Ammon's horn (tissue), 1 donor: Measurements from ENCODE around the gene MT1M.

Experiments used
- DNase-seq: peaks from one replicate; pipeline ENCODE4 v3.0.0-alpha.2; 2016; ENCODE audit warnings: low spot score

Gene MT1M

DNA sequence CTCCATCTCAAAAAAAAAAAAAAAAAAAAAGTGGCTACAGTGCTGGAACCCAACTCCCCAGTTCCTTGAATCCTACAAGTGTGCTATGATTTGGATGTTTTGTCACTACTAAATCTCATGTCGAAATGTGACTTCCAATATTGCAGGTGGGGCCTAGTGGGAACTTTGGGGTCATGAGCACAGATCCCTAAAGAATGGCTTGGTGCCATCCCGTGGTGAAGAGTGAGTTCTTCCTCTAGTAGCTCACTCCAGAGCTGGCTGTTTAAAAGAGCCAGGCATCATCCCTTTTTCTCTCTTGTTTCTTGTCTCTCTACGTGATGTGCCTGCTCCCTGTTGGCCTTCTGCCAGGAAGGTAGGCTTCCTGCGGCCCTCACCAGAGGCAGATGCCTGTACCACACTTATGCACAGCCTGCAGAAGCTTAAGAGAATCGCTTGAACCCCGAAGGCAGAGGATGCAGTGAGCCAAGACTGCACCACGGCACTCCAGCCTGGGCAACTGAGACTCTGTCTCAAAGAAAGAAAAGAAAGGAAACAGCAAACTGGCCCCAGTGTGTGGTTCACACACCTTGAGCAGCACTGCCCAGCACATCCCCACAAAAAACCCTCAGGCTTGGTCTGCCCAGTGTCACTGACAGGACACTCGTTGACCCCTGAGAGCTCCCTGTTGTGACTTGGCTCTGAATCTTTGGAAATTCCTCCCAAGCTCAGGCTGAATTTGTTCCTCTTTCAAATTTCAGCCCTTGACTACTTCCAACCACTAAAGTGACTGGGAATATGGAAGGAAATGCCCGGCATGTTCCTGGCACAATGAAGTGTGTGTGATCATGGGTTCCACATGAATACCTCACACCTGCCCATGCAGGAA, 3.7 kb upstream of the MT1M start:
- no peak for DNase-seq

DNA sequence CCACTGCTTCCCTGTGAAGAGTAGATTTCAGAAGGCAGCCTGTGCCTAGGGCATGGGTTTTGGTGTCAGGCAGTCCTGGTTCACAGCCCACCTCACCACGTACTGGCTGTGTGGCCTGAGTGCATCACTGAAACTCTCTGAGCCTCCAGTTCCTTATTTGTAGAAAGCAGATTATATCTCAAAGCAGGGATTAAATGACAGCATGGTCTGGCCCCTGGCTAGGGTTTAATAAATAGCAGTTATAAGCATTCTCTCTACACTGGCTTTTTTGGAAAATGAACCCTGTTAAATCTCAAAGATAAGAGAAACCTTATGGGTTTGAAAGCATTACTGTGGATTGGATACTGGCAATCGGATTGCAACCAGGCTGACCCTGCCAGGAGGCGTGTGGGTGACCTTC, 2.9 kb upstream of the MT1M start:
- DNase-seq = no peak

DNA sequence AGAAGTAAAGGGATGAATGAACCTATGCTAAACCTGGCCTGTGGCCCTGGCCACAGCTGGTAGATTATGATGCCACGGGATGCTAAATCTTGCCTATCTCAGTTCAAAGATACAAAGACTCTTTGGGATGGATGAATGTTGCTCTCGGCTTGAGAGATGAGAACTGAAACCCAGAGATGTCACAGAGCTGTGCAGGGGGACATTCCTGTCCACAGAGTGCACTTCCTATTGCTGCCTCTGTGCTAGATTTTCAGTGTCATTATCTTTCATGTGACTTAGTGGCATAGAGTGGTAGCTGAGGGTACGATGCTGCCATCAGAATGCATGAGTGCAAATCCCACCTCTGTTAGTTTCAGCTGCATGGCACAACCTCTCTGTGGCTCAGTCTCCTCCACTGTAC, 2.3 kb upstream of the MT1M start:
- DNase-seq = no peak

GRCh38 chr16:56631197-56631596, 1.3 kb upstream of the MT1M start:
- DNase-seq = no peak

GRCh38 chr16:56631832-56632155, 665 bp upstream of the MT1M start:
- DNase-seq = no peak

DNA sequence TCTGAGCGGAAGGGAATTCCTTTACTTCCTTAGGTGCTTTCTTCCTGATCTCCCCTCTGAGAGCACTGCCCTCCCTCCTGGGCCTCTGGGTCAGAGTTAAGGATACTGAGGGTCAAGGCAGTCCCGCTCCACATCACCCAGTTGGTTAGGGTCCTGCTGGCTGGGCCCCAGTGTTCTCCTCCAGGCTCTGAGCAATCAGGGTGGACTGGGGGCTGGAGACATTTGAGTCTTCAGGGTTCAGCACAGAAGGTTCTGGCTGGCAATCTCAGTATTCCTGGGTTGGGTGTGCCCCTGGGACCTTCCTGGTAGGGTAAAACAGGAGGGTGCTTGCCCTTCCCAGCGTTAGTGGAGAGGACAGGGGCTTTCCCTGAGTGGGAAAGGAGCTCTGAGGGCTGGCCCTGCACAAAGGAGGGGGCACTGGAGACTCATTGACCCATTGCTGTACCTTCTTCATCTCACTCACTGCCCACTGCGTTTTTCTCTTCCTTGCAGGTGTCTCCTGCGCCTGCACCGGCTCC, 448 bp downstream of the MT1M start:
- DNase-seq = no peak

GRCh38 chr16:56633535-56633934, 1.1 kb downstream of the MT1M start:
- DNase-seq = no peak

DNA sequence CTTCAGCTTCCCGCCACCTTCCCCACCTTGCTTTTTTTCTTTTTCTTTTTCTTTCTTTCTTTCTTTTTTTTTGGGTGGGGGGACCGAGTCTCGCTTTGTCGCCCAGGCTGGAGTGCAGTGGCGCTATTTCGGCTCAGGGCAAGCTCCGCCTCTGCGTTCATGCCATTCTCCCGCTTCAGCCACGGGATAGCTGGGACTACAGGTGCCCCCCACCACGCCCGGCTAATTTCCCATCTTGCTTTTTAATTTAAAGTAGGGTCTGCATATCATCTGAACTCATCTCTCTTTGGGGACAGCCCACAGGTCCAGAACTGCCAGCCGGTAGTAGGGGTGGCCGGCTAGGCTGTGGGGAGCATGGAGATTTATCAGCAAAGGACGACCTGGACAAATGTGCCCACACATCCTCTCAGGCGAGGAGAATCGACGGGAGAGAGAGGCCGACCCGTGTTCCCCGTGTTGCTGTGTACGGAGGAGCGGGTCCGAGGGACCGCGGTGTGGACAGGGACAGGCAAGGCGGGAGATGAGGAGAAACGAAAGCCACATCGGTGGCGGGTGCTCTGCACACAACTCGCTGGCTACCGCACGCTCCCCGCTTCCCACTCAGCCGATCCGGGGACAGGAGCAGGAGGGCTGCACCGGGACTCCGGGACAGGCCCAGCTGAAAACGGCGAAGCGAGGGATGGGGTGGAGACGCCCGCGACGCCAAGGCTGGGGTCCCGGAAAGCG, 2.4 kb downstream of the MT1M start:
- no peak for DNase-seq

GRCh38 chr16:56635441-56635967, 3.0 kb downstream of the MT1M start:
- no peak for DNase-seq

- DNase-seq = no peak
These were observed 4.4 kb downstream of the MT1M start for GRCh38 chr16:56636616-56637413.

DNA sequence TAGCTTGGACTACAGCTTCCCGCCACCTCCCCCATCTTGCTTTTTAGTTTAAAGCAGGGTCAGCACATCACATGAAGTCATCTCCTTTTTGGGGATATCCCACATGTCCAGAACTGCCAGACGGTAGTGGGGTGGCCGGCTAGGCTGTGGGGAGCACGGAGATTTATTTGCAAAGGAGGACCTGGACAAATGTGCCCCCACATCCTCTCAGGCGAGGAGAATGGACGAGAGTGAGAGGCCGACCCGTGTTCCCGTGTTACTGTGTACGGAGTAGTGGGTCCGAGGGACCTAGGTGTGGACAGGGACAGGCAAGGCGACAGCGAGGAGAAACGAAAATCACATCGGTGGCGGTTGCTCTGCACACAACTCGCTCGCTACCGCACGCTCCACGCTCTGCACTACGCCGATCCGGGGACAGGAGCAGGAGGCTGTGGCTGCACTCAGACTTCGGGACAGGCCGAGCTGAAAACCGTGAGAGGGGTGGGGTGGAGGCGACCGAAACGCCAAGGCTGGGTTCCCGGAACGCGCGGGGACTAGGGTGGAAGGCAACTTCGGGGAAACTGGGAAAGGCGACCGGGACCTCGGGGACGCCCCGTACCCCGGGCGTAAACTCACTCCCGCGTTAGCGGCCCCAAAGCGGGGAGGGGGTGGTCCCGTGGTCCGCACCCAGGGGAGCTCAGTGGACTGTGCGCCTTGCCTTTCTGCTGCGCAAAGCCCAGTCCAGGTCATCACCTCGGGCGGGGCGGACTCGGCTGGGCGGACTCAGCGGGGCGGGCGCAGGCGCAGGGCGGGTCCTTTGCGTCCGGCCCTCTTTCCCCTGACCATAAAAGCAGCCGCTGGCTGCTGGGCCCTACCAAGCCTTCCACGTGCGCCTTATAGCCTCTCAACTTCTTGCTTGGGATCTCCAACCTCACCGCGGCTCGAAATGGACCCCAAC, 5.6 kb downstream of the MT1M start, which contains the start of gene MT1A:
Gene MT1A, plus strand, starts transcription at position 853 of the 937 bp plus-strand sequence. Its CDS starts 73 bp downstream, at position 926.
- DNase-seq = peak; percentile 37

DNA sequence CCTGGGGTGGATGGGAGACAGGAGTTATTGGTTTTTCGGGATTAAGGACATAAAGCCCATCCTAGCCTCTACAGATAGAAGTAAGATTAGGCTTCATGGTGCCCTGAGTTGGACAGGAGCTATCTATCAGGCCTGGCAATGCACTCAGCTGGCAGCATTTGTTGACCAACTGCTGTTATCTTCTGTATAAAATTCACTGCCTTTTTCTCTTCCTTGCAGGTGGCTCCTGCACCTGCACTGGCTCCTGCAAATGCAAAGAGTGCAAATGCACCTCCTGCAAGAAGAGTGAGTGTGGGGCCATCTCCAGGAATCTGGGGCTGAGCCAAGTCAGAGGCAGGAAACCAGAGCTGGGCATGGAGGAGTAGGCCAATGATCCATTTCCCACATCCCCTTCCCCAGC, 6.6 kb downstream of the MT1M start:
- DNase-seq = no peak

GRCh38 chr16:56640076-56640475, 7.6 kb downstream of the MT1M start:
- no peak for DNase-seq

GRCh38 chr16:56641166-56641565, 8.7 kb downstream of the MT1M start:
- no peak for DNase-seq

GRCh38 chr16:56643080-56643778, 10.8 kb downstream of the MT1M start:
- DNase-seq = peak; percentile 29

GRCh38 chr16:56643833-56644232, 11.4 kb downstream of the MT1M start:
- no peak for DNase-seq

DNA sequence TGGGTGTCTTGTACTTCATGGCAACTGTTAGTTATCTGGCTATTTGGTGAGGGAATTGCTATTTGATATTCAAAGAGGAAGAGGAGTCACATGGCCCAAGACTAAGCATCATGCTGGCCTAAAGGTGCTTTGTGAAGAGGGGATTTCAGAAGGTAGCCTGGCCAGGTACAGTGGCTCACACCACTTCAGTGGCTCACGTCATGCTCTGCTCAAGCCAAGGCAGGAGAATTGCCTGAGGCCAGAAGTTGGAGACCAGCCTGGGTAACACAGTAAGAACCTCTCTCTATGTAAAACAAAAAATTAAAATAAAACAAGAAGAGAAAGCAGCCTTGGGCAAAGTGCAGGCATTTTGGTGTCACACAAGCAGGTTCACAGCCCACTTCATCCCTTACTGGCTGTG, 12.9 kb downstream of the MT1M start:
- no peak for DNase-seq

DNA sequence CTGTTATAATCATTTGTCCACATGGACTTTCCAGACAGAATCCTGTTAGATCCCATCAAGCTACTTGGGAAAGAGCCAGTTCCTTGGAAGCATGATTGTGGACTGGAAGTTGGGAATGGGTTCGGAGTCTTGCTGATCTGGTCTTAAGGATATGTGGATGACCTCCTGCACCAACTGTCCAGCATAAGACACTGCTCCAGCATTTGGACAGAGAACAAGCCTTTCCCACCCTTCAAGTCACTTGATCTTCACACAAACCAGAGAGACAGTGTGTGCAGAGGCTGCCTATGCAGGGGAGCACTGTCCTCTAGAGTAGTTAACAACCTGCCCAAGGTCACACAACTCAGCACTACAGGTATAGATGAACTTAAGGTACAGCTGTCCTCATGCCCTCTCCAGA, 13.4 kb downstream of the MT1M start:
- no peak for DNase-seq

- DNase-seq = no peak
These were observed 15.4 kb downstream of the MT1M start for GRCh38 chr16:56647641-56648431.

GRCh38 chr16:56649271-56649670, 16.8 kb downstream of the MT1M start:
- DNase-seq = no peak
